NCI-H460 (cell line): ENCODE data around the gene OGT. TPM values are rescaled to one million over a fixed set of nuclear protein-coding genes. Genes with fewer than 3 reads are reported as not detected.
"Not testable (repeated sequence)": the region's sequence is repeated elsewhere in the genome, so short reads cannot be mapped to it uniquely, and the experiment has no call there.

Source experiments
- DNase-seq: peaks from one replicate; pipeline ENCODE4 v3.0.0-alpha.2; 2016; ENCODE audit warnings: low read depth; ENCODE audit errors: extremely low read depth
- polyA plus RNA-seq: library from polyadenylated mRNA; depleted of rRNA; stranded (reverse); fragments of >200 nt; gene quantifications from 2 replicates; pipeline ENCODE4 v1.2.3, GENCODE V29; 2014; cell fraction: nucleus; rRNA removed
- total RNA-seq: library from RNA; depleted of rRNA; stranded (reverse); fragments of >200 nt; shearing (Covaris generic); gene quantifications from 2 replicates; pipeline ENCODE4 v1.2.3, GENCODE V29; 2014; rRNA removed

OGT gene
- 274 and 379 TPM in 2 replicates for total RNA-seq
- 864 and 1,166 TPM in 2 replicates for polyA plus RNA-seq

DNA sequence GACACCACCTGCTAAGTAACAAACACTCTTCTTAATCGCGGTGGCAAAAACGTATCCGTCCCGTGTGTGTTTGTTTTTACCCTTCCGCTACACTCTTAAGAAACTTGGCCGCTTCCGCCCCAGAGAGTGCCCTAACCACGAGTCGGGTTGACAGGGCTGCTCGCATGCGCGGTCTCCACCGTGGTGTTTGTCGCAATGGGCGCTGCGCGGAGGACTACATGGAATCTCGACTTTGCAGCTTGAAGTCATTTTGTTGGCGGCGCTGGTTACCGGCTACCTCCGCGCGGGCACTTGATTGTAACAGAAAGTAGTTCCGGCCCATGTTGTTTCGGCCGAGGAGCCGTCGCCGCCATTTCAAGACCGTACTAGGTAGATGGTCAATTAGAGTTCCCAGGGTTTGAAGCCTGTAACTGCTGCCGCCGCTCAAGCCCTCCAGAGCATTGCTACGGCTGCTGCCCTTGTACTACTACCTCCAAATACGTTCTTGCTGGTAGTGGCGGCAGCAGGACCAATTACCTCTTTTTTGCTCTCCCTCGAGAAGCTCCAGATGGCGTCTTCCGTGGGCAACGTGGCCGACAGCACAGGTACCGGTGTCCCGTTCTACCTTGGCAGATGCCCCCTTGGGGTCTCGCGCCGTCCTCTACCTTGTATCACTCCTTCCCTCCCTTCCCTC lies at the start of gene OGT:
Gene OGT (plus strand): TSS at position 352 of the 673 bp plus-strand sequence. CDS start 196 bp downstream, at position 548.
- DNase-seq = peak; percentile 94

DNA sequence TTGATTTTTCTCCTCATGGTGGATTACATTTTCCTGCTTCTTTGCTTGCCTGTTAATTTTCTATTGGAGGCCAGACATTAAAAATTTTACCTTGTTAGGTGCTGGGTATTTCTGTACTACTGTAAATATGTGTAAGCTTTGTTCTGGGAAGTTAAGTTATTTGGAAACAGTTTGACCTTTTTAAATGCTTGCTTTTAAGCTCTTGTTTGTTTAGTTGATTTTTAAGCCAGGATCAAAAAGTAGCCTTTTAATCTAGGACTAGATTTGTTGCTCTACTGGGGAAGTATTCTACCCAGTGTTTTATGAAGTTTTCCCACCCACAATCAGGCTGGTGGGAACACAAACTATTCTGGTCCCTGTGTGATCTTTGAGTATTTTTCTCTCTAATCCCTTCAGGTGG lies 45.1 kb upstream of the OGT start:
- DNase-seq = no peak

DNA sequence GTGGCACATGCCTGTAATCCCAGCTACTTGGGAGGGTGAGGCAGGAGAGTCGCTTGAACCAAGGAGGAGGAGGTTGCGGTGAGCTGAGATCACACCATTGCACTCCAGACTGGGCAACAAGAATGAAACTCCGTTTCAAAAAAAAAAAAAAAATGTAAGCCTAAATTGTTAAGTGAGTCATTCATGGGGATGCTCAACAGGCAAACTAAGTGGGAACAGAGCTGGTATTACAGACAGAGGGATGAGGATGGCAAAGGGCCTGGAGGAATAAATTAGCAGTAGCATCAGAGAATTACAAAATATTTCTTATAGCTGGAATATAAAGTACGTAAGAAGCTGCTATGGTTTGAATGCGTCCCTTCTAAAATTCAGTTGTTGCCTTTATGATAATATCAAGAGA lies 43.4 kb upstream of the OGT start:
- DNase-seq = no peak

DNA sequence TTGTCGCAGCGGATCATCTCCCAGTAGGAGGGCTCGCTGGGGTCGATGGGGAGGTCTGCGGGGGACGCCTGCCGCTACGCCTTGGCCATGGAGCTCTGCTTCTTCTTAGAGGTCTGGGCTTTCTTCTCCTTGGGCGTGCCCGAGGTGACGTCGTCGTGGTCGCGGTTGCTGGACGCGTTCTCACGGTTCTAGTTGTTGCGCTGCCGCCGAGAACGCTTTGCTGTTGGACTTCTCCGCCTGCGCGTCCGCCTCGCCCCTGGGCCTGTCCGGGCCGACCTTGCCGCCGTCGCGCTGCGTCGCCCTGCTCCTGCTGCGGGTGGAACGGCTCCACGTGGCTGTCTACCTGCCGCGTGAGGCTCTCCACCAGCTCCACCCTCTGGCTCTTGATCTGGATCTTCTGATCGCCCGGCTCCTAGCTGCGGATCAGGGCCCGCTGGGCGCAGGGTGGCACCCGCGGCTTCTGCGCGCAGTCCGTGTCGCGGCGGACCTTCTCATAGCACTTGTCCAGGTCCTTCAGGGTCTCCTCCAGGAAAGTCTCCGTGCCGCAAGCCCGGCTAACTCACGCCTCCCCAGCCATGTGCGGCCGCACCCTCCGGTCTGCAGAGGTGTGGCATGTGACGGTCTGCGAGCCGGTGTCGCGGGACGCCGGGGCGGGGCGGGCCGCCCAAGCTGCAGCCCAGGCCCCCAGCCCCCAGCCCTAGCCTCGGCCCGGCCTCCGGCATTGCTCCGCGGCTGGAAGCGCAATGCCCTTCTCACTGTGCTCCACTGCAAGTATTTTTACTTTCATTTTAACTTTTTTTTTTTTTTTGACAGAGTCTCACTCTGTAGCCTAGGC lies 40.5 kb upstream of the OGT start:
- DNase-seq = peak; percentile 13

DNA sequence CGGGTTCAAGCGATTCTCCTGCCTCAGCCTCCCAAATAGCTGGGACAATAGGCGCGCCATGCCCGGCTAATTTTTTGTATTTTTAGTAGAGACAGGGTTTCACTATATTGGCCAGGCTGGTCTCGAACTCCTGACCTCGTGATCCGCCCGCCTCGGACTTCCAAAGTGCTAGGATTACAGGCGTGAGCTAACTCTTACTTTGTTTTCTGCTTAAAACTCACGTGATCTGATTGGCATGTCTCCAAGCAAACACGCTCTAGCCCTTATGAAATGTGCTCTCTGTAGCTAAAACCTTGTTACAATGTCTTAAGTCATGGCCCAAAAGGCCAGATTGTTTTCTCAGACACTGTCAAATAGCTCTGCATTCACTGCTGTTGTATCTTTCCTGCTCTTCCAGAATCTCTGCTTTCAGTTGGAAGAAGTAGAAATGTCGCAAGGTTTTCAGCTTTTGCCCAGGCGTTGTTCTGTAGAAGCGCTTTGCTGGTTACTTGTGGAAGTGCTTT lies 39.7 kb upstream of the OGT start:
- DNase-seq = no peak

DNA sequence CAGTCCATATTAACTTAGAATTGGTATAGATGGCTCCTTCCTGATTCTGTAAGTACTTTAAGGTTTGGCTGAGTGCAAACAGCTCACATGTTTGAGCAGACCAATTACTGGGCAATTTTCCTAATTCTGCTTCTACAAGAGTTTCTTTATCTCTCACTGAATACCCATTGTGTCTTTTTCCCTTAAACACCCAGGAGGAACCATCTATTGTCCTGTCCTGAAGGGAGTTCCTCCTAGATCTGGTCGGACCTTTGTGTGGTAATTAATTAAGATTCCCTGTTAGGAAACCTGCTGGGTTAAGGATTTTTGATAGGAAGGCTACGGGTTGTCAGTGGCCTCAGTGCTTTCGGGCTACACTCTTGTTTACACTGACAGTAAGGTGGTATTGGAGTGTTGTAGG lies 36.9 kb upstream of the OGT start:
- not testable (repeated sequence) for DNase-seq

DNA sequence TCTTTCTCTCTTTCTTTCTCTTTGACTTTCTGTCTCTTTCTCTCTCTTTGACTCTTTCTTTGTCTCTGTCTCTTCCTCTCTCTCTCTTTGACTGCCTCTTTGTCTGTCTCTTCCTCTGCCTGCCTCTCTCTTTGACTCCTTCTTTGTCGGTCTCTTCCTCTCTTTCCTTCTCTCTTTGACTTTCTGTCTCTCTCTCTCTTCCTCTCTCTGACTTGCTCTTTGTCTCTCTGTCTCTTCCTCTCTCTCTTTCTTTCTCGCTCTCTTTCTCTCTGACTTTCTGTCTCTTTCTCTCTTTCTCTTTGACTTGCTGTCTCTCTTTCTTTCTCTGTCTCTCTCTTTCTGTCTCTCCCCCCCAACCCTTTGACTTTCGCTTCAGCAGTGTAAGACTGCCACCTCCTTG lies 36.4 kb upstream of the OGT start:
- no peak for DNase-seq

DNA sequence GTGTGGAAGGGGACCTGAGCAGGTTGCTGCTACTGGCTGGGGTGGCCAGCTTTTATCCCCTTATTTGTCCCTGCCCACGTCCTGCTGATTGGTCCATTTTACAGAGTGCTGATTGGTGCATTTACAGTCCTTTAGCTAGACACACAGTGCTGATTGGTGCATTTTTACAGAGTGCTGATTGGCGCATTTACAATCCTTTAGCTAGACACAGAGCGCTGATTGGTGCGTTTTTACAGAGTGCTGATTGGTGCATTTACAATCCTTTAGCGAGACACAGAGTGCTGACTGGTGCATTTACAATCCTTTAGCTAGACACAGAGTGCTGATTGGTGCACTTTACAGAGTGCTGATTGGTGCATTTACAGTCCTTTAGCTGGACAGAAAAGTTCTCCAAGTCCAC lies 30.8 kb upstream of the OGT start:
- DNase-seq = not testable (repeated sequence)

DNA sequence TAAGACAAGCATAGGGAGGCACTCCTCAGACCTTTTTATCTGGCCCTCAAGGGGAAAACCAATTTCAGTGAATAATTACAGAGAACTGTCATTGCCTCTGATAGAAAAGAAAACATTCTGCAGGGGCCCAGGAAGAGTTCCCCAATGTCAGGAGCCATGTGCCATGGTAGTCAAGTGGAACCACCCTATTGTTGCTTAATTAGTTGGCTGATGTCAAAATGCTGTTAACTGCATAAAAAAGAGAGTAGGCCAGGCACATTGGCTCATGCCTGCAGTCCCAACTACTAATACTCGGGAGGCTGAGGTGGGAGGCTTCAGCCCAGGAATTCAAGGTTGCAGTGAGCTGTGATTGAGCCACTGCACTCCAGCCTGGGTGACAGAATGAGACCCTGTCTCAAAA lies 28.6 kb upstream of the OGT start:
- DNase-seq = no peak

DNA sequence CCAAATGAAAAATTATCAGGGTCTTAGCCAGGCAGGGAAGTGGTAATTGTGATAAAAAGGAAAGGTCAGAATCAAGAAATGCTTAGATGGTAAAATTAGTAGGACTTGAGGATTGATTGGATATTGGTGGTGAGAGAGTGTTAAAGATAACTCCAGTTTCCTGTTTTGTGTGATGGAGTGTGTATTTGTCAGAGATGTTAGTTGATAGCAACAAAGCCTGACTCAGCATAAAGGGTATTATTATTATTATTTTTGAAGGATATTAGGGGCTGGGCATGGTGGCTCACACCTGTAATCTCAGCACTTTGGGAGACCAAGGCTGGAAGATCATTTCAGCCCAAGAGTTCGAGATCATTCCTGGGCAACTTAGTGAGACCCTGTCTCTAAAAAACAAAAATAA lies 23.6 kb upstream of the OGT start:
- DNase-seq = no peak

DNA sequence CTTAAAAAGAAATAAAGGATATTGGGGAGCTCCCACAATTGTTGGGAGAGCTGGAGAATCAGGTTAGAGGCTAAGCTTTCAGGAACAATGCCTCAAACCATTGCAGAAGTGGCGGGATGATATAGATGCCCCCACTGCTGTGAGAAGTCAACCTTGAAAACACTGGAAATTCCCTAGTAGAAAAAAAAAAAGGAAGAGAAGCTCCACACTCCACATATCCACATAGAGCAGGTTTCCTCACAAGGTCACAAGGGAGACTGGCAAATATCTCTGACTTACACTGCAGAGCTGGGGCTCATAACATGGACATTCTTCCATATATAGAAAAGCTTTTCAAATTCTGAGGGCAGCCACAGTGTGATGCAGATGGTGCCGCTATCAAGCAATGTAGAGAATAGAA lies 22.7 kb upstream of the OGT start:
- no peak for DNase-seq

DNA sequence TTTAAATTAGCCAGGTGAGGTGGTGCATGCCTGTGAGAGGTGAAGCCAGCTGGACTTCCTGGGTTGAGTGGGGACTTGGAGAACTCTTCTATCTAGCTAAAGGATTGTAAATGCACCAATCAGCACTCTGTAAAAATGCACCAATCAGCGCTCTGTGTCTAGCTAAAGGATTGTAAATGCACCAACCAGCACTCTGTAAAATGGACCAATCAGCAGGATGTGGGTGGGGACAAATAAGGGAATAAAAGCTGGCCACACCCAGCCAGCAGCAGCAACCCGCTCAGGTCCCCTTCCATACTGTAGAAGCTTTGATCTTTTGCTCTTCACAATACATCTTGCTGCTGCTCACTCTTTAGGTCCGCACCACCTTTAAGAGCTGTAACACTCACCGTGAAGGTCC lies 19.2 kb upstream of the OGT start:
- not testable (repeated sequence) for DNase-seq

DNA sequence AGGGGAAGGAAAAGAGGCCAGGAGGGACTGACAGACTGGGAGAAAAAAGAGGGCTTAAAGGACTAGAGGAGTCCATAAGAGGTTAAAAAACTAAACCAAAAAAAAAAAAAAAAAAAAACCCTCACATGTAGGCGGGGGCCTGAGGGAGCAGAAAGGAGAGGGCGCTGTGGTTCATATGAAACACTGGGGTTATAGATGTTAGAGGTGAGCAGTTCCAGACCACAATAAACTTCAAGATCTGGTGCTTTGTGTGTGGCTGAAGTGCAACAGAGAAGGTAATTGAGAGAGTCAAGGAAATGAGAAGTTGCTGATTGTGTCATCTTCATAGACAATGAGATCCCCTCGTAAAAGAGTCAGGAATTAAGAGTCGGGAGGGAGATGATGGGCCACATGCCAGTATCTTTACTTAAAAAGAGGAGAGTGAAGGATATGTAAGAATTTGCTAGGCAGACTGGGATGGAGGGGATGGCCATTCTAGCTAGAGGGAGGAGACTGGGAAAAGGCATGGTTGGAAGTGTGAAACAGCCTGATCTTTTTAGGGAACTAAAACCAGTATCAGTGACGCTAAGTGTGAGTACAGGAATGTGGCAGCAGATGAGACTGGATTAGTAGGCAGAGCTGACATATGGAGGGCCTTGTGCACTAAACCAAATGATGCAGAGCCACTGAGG lies 18.4 kb upstream of the OGT start:
- DNase-seq = no peak

DNA sequence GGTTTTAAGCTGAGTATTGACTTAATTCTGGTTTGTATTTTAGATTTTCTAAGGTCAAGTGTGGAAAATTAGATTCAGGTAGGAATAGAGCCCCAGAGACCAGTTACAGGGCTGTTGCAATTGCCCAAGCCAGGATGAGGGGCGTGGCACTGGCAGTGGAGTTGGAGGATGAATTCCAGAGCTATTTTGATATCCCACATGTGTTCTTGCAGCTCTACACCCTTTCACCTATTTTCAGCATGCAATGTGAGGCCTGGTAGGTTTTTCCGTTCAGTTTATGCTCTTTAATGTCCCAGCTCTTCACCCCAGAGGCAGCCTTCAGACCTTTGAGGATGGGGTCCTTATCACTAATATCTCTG lies 17.9 kb upstream of the OGT start:
- DNase-seq = no peak

DNA sequence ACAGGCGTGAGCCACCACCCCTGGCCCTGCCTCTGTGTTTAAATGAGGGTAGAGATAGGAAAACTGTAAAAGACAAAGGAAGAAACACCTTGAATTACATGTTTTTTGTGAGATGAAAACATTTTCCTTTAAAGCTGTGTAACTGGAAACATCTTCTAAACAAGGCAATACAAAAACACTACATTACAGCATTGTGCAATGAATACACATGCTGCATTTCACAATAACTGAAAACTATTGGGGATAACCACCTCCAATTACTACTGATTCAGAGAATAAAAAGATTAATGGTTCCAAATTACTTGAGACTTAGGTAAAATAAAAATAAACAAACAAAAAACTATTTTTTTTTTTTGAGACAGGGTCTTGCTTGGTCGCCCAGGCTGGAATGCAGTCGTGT lies 7.6 kb upstream of the OGT start:
- DNase-seq = no peak

DNA sequence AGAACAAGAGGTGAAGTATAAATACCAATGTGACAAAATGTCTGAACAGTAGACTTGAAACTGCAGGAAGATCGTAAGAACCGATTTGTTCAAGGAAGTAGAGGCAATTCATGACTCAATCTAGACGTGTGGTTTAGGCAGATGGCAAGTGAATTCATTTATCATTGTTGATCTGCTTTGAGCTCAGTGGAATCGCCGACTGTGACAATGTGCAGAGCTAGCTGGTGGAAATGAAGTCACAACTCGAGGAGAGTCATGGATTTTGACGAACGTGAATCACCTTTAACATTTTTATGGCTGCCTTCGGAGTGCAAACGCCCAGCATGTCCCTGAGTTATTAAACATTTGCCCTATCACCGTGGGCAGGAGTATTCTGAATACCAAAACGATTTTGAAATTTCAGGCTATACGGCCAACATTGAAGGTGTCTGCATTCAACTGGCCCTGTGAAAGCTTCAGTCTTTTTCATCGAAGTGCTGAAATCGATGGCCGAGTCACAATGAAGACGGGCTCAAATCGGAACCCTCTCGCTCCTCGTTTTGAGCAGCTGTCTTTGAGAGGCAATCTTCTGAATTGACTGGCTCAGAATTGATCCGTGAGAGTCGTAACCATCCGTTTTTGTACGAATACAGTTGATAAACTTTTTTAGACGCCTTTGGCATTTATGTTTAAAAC lies 689 bp upstream of the OGT start:
- peak; percentile 15 for DNase-seq

DNA sequence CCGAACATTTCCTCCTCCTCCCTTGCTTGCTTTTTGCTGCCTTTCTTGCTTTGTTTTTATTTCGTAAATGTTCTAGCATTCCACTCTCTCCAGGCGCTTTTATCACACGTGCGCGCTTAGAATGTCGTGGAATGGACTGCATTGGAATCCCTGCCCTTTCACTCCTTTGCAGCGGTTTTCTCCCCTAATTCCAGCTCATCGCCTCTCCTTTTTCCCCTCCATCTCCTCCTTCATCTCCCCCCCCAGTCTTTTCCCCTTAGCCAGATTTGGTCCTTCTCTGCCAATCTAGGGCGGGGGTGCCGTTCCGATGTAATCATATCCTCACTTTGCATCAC lies 579 bp downstream of the OGT start:
- DNase-seq = peak; percentile 41

DNA sequence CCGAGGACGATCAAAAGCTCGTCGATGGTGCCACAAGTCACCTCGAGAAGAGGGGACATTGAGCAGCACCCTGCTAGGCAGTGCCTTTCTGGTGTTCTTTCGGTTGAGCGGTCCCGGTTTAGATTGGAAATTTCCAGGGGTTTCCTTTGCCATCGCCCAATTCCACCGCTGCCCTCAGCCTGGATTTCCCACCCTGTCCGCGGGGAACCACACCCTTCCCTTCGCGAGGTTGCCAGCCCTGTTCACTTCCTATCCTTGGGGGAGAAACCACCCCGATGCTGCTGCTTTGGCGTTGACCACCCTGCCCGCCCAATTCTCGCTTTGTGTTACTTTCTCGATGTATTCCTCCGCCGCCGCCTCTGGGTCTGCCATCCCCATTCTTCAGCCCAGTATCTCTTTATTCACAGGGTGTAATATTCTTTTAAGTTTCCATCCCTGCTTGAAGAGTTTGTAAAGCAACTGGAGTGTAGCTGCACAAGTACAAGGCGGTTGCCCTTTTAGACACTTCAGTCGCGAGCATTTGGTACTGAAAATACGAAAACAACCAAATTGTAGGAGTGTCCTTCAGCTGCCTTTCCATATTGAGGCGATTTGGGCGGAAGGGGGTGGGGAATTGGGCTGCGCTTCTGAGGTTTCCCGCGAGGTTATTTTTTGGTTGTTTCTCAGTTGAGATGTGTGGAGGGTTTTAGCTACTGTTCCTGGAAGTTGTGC lies 1.1 kb downstream of the OGT start:
- DNase-seq = peak; percentile 26

DNA sequence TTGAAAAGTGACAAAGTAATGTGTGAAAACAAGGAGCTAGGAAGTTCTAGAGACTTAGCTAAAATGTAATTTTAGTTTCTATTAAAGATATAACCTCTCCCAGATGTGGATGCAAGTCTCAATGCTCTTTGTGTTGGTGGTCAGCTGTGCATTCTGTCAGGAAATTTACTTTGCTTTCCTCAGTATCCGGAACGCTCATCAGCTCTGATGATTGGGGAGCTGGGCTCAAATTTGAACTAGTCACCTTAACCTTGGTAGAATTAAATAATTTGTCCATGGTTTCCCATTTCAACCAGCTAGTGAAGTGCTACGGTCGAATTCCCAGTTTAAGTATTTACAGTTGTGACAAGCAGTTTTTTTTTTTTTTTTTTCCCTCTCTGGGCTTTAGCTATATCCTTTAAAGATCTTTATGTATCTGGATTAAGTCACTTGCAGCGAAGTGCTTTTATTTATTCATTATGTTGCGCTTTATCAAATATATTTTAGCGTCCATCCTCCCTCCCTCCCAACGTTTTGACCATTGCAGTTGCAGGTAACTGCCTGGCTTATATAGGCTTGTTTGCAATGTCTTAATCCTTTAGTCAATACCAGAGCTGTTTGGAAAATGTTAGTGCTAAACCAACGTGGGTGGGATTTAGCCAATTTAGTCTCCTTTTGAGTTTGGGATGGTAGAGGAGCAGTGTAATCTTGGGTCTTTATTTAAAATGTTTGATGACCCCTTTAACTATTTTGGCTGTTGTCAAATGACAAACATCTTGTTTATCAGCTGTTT lies 2.1 kb downstream of the OGT start:
- no peak for DNase-seq

DNA sequence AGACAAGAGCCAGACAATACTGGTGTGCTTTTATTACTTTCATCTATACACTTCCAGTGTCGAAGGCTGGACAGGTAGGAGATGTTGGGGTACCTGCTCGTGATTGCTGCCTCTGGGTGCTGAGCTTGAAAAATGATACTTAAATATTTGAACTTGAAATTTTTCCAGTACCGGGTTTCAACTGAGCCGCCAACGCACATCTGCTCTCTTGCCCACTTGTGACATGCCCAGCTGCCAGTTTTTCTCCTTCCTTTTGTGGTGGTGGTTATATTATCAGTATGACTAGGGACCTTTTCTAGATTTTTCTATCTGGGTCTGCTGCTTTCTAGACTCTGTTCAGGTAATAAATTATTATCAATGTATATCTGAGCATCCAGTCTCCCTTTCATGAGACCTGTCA lies 3.4 kb downstream of the OGT start:
- DNase-seq = no peak
